Natural killer cell (primary cell): Measurements from ENCODE around the gene ZBTB40. TPM values are rescaled to one million over a fixed set of nuclear protein-coding genes. Genes with fewer than 3 reads are reported as not detected.

ENCODE experiments used
- ATAC-seq, 3 donors: fragments of 150-1000 bp in 2 of 3; fragments of 200-7000 bp in 1 of 3; cut with Tn5 transposase; 1 replicate in 1 of 3; 2 replicates in 2 of 3; pipeline ENCODE4 v1.10.0; 2021; ENCODE audit warnings: mild to moderate bottlenecking in 2 of 3, moderate library complexity in 2 of 3
- DNase-seq, 2 donors: peaks; one replicate each; pipeline versions ENCODE4 v3.0.0 to v3.0.0-alpha.2; 2013 to 2021; ENCODE audit warnings: mixed read lengths in 1 of 2
- H3K27ac ChIP-seq: one replicate; pipeline ENCODE4 v1.5.1; 2013; ENCODE audit warnings: mild to moderate bottlenecking, low read length
- H3K27me3 ChIP-seq: one replicate; pipeline ENCODE4 v1.6.1; 2013; ENCODE audit warnings: low read length; ENCODE audit not compliant: control insufficient read depth, insufficient read depth
- H3K36me3 ChIP-seq: one replicate; pipeline ENCODE4 v1.6.1; 2013; ENCODE audit warnings: low read length; ENCODE audit not compliant: control insufficient read depth, insufficient read depth
- H3K4me1 ChIP-seq: one replicate; pipeline ENCODE4 v1.6.1; 2013; ENCODE audit warnings: low read length; ENCODE audit not compliant: control insufficient read depth, insufficient read depth
- H3K4me3 ChIP-seq: one replicate; pipeline ENCODE4 v1.5.1; 2013; ENCODE audit warnings: low read length
- H3K9me3 ChIP-seq: one replicate; pipeline ENCODE4 v1.6.1; 2013; ENCODE audit warnings: low read length; ENCODE audit not compliant: control insufficient read depth, insufficient read depth
- H3K27ac Mint-ChIP-seq, 2 donors: one replicate each; pipeline ENCODE4 v1.8.0; 2022; ENCODE audit warnings: mild to moderate bottlenecking in 2 of 2, mixed read lengths in 2 of 2, moderate library complexity in 1 of 2
- H3K27me3 Mint-ChIP-seq, 2 donors: one replicate each; pipeline ENCODE4 v1.8.0; 2022; ENCODE audit warnings: low read depth in 2 of 2, mixed read lengths in 2 of 2
- H3K36me3 Mint-ChIP-seq: one replicate; pipeline ENCODE4 v1.8.0; 2022; ENCODE audit warnings: mixed read lengths
- H3K4me1 Mint-ChIP-seq, 2 donors: one replicate each; pipeline ENCODE4 v1.8.0; 2022; ENCODE audit warnings: mixed read lengths in 2 of 2
- H3K4me3 Mint-ChIP-seq: one replicate; pipeline ENCODE4 v1.8.0; 2022; ENCODE audit warnings: mild to moderate bottlenecking, moderate library complexity, mixed read lengths
- H3K9me3 Mint-ChIP-seq, 2 donors: one replicate each; pipeline ENCODE4 v1.8.0; 2022; ENCODE audit warnings: mixed read lengths in 2 of 2
- WGBS: methylation state at CpG from one replicate; pipeline ENCODE4 v1.1.7; 2013; ENCODE audit warnings: missing lambda C conversion rate; ENCODE audit not compliant: insufficient coverage; 5-methylcytosine and 5-hydroxymethylcytosine counted together
- intact Hi-C: fragments of 100-400 bp; cut with micrococcal nuclease; formaldehyde crosslinking; loops from one replicate; pipeline ENCODE4 v1.14.2; 2022
- total RNA-seq, 4 donors: library from RNA; stranded (reverse); fragments of 120-200 nt in 1 of 4; gene quantifications; one replicate each; pipeline versions ENCODE4 v1.2.3 to v1.2.4, GENCODE V29; 2013 to 2022
- TF ChIP-seq, protein P1 (sequence below): fragments of 200-600 bp; IDR thresholded peaks from one replicate; pipeline ENCODE4 v1.8.0; 2022; ENCODE audit warnings: antibody characterized with exemption

Gene ZBTB40
- total RNA-seq, 3 donors from 2014 or later (not counting 1 experiment from before 2014, with no cell fraction given) = 32.9 to 37.6 (median 36.7) TPM

DNA sequence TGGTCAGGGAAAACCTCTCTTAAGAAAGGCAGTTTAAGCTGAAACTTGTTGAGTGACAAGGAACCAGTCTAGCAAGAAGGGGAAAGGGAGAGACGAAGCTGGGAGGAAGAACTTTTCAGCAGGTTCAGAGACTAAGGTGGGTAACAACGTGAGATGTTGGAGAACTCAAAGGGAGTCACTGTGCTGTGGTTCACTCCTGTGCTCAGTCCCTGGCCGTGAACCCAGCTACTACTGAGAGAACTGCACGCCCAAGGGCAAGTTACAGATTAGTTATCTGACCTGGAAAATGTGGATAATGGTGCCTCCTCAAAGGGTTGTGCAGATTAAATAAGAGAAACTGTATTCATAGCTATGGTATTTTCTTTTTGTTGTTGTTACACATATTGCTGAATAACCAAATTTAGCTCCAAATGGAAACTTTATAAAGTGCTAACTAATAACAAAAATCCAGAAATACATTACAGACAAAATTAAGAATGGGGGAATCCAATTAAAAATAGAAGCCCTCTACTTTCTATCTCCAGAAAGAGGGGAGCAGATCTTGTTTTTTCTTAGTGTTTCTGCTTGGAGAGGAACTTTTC is 2.9 kb downstream of the ZBTB40 start:
- WGBS = 92% methylated on average over 4 of the region's 4 CpGs
- Mint-ChIP-seq H3K27me3 (no peaks in the 10 kb centered on the region), H3K36me3 (no peaks in the 10 kb centered on the region), H3K4me3 (no peak overlapping the region), H3K27ac (no peak overlapping the region), H3K9me3 (no peaks in the 10 kb centered on the region), H3K4me1 (peaks cover 36 to 44% of the 10 kb centered on the region in 2 donors)
- TF ChIP-seq, protein P1, sequence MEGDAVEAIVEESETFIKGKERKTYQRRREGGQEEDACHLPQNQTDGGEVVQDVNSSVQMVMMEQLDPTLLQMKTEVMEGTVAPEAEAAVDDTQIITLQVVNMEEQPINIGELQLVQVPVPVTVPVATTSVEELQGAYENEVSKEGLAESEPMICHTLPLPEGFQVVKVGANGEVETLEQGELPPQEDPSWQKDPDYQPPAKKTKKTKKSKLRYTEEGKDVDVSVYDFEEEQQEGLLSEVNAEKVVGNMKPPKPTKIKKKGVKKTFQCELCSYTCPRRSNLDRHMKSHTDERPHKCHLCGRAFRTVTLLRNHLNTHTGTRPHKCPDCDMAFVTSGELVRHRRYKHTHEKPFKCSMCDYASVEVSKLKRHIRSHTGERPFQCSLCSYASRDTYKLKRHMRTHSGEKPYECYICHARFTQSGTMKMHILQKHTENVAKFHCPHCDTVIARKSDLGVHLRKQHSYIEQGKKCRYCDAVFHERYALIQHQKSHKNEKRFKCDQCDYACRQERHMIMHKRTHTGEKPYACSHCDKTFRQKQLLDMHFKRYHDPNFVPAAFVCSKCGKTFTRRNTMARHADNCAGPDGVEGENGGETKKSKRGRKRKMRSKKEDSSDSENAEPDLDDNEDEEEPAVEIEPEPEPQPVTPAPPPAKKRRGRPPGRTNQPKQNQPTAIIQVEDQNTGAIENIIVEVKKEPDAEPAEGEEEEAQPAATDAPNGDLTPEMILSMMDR = no peak
- DNase-seq (no peak), ATAC-seq (no peak)
- Histone ChIP-seq H3K27me3 (no peaks in the 10 kb centered on the region), H3K27ac (no peak overlapping the region), H3K4me3 (no peak overlapping the region), H3K9me3 (no peaks in the 10 kb centered on the region), H3K36me3 (no peaks in the 10 kb centered on the region), H3K4me1 (peaks cover 14% of the 10 kb centered on the region)
- intact Hi-C loops = loop anchor here (5.0 kb wide), 1 partner anchor 672 kb away; the partner anchor contains the start of gene USP48

DNA sequence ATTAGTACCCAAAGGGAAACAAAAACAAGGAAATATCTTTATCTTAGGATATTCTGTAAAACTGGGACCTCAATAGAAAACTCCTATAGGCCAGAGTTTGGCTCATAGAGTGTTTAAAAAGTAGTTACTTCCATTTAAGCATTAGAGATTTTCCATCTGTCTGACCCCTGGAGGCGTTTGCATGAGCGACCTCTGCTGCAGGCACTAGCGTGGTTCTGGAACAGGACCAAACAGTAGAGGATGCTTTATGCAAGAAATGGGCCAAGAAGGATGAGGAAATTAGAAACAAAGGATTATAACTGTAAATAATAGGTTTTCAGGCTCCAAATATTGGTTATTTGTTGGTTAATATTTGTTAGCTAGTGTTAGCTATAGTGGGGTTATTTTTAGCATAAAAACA is 5.7 kb downstream of the ZBTB40 start:
- Histone ChIP-seq H3K4me3 (no peak overlapping the region), H3K9me3 (no peaks in the 10 kb centered on the region), H3K27me3 (no peaks in the 10 kb centered on the region), H3K27ac (no peak overlapping the region), H3K4me1 (peaks cover 12% of the 10 kb centered on the region), H3K36me3 (no peaks in the 10 kb centered on the region)
- 92% methylated on average over 3 of the region's 3 CpGs for WGBS
- intact Hi-C loops = no loop called here
- H3K36me3 Mint-ChIP-seq = no peaks in the 10 kb centered on the region
- no peaks in the 10 kb centered on the region for H3K9me3 Mint-ChIP-seq
- H3K4me1 Mint-ChIP-seq = peaks cover 50 to 54% of the 10 kb centered on the region in 2 donors
- no peak overlapping the region for H3K27ac Mint-ChIP-seq
- H3K27me3 Mint-ChIP-seq = no peaks in the 10 kb centered on the region
- no peak overlapping the region for H3K4me3 Mint-ChIP-seq
- ATAC-seq (no peak), DNase-seq (no peak)
- TF ChIP-seq, protein P1 = no peak

GRCh38 chr1:22457836-22458235 is 6.2 kb downstream of the ZBTB40 start:
- Mint-ChIP-seq H3K27ac (no peak overlapping the region), H3K9me3 (no peaks in the 10 kb centered on the region)
- intact Hi-C loops = no loop called here

More at GRCh38 chr1:22457836-22458235, 6.2 kb downstream of the ZBTB40 start:
- Mint-ChIP-seq H3K27me3 (no peaks in the 10 kb centered on the region), H3K4me1 (peaks cover 45 to 50% of the 10 kb centered on the region in 2 donors), H3K4me3 (no peak overlapping the region), H3K36me3 (no peaks in the 10 kb centered on the region)
- ATAC-seq = no peak
- Histone ChIP-seq H3K27ac (no peak overlapping the region), H3K4me3 (no peak overlapping the region), H3K4me1 (peaks cover 8% of the 10 kb centered on the region), H3K9me3 (no peaks in the 10 kb centered on the region), H3K27me3 (no peaks in the 10 kb centered on the region), H3K36me3 (no peaks in the 10 kb centered on the region)
- no peak for DNase-seq
- TF ChIP-seq, protein P1 = no peak
